ENCODE results near the gene MRPL24. TPM values are rescaled to one million over a fixed set of nuclear protein-coding genes. Genes with fewer than 3 reads are reported as not detected.

The MRPL24 gene
- total RNA-seq, 2 experiments from 2014 or later: 84.2 to 93.6 TPM

DNA sequence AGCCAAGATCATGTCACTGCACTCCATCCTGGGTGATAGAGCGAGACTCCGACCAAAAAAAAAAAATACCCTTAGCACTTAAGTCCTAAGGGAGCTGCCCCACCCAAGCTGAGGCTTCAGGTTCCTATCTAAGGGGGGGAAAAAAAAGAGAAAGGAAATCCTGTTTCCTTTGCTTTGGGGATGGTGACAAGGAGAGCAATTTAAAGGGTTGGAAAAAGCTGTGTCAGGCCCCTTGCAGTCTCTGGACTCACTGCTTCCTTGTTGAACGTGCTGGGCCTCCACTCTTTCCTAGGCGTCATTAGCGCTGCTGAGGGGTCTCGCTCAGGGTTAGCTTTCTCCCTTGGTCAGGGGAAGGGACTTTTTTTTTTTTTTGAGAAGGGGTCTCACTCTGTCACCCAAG lies 44.6 kb upstream of the MRPL24 start:
- DNase-seq (no peak), ATAC-seq (no peak)
- H3K27me3 Mint-ChIP-seq: no peaks in the 10 kb centered on the region
- no peak overlapping the region for H3K4me3 Mint-ChIP-seq
- TF ChIP-seq, protein P1, sequence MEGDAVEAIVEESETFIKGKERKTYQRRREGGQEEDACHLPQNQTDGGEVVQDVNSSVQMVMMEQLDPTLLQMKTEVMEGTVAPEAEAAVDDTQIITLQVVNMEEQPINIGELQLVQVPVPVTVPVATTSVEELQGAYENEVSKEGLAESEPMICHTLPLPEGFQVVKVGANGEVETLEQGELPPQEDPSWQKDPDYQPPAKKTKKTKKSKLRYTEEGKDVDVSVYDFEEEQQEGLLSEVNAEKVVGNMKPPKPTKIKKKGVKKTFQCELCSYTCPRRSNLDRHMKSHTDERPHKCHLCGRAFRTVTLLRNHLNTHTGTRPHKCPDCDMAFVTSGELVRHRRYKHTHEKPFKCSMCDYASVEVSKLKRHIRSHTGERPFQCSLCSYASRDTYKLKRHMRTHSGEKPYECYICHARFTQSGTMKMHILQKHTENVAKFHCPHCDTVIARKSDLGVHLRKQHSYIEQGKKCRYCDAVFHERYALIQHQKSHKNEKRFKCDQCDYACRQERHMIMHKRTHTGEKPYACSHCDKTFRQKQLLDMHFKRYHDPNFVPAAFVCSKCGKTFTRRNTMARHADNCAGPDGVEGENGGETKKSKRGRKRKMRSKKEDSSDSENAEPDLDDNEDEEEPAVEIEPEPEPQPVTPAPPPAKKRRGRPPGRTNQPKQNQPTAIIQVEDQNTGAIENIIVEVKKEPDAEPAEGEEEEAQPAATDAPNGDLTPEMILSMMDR (IDR thresholded peaks at IDR 0.05): no peak
- CTCF ChIA-PET: interaction anchor here (1.1 to 3.7 kb wide), 6 partner anchors 11 to 96 kb away, joined by 4 to 19 read pairs (median 8); partner anchors contain the start of gene NTRK1
- peaks cover 51% of the 10 kb centered on the region for H3K36me3 Mint-ChIP-seq (ENCODE audit: low read depth)
- H3K4me1 Mint-ChIP-seq (ENCODE audit: low read depth): peaks cover 15% of the 10 kb centered on the region
- POLR2A ChIA-PET: interaction anchor here (1.3 kb wide), 1 partner anchor 16 kb away, joined by 5 read pairs; no protein-coding TSS in a partner anchor
- H3K27ac Mint-ChIP-seq: no peak overlapping the region
- H3K9me3 Mint-ChIP-seq: no peaks in the 10 kb centered on the region
- intact Hi-C loops (cut with micrococcal nuclease): no loop called here

GRCh38 chr1:156781585-156782186 lies 40.8 kb upstream of the MRPL24 start:
- Mint-ChIP-seq H3K9me3 (no peaks in the 10 kb centered on the region), H3K4me3 (no peak overlapping the region), H3K27me3 (no peaks in the 10 kb centered on the region), H3K4me1 (ENCODE audit: low read depth) (peaks cover 30% of the 10 kb centered on the region), H3K27ac (no peak overlapping the region), H3K36me3 (ENCODE audit: low read depth) (peaks cover 35% of the 10 kb centered on the region)
- CTCF ChIA-PET: interaction anchor here (0.9 to 3.4 kb wide), 6 partner anchors 16 to 92 kb away, joined by 3 to 17 read pairs (median 5); partner anchors contain the start of genes INSRR and NTRK1
- intact Hi-C loops (cut with micrococcal nuclease): no loop called here
- TF ChIP-seq, protein P1 (IDR thresholded peaks at IDR 0.05): no peak
- POLR2A ChIA-PET: interaction anchor here (1.0 to 2.1 kb wide), 4 partner anchors 9 to 52 kb away, joined by 3 to 15 read pairs (median 10); no protein-coding TSS in a partner anchor
- ATAC-seq: no peak
- DNase-seq: no peak

GRCh38 chr1:156777573-156777972 lies 36.7 kb upstream of the MRPL24 start:
- CTCF ChIA-PET: interaction anchor here (2.7 to 4.1 kb wide), 3 partner anchors 51 to 88 kb away, joined by 10 to 28 read pairs (median 18); partner anchors contain the start of gene NTRK1
- DNase-seq (no peak), ATAC-seq (no peak)
- no peaks in the 10 kb centered on the region for H3K27me3 Mint-ChIP-seq
- POLR2A ChIA-PET: no interaction called here
- H3K4me1 Mint-ChIP-seq (ENCODE audit: low read depth): peaks cover 50% of the 10 kb centered on the region
- H3K4me3 Mint-ChIP-seq: no peak overlapping the region
- TF ChIP-seq, protein P1 (IDR thresholded peaks at IDR 0.05): no peak
- H3K27ac Mint-ChIP-seq: peak overlapping the region; percentile 13
- no peaks in the 10 kb centered on the region for H3K9me3 Mint-ChIP-seq
- peaks cover 36% of the 10 kb centered on the region for H3K36me3 Mint-ChIP-seq (ENCODE audit: low read depth)
- intact Hi-C loops (cut with micrococcal nuclease): no loop called here

GRCh38 chr1:156776942-156777341 lies 36.1 kb upstream of the MRPL24 start:
- CTCF ChIA-PET: interaction anchor here (1.0 to 4.1 kb wide), 4 partner anchors 9 to 87 kb away, joined by 8 to 28 read pairs (median 14); partner anchors contain the start of genes NTRK1 and PRCC
- Mint-ChIP-seq H3K9me3 (no peaks in the 10 kb centered on the region), H3K27ac (peak overlapping the region; percentile 11), H3K27me3 (no peaks in the 10 kb centered on the region), H3K4me1 (ENCODE audit: low read depth) (peaks cover 56% of the 10 kb centered on the region), H3K4me3 (no peak overlapping the region), H3K36me3 (ENCODE audit: low read depth) (peaks cover 33% of the 10 kb centered on the region)
- TF ChIP-seq, protein P1 (IDR thresholded peaks at IDR 0.05): no peak
- intact Hi-C loops (cut with micrococcal nuclease): no loop called here
- ATAC-seq (no peak), DNase-seq (no peak)
- POLR2A ChIA-PET: interaction anchor here (1.1 kb wide), 1 partner anchor 9 kb away, joined by 3 read pairs; no protein-coding TSS in a partner anchor

DNA sequence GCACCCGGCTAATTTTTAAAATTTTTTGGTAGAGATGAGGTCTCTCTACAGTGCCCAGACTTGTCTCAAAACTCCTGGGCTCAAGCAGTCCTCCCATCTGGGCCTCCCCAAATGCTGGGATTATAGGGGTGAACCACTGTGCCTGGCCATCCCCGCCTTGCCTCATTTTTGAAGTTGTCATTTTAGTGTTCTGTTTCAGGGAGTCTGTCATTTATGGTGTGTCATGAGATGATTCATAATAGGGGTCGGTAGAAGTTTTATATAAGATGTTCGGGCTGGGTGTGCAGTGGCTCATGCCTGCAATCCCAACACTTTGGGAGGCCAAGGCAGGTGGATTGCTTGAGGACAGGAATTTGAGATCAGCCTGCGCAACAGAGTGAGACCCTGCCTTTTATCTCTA lies 34.9 kb upstream of the MRPL24 start:
- intact Hi-C loops (cut with micrococcal nuclease): no loop called here
- H3K27ac Mint-ChIP-seq: peak overlapping the region; percentile 60
- H3K9me3 Mint-ChIP-seq: no peaks in the 10 kb centered on the region
- no peak overlapping the region for H3K4me3 Mint-ChIP-seq
- DNase-seq (no peak), ATAC-seq (peak; percentile 66)
- TF ChIP-seq, protein P1 (IDR thresholded peaks at IDR 0.05): no peak
- ChIA-PET CTCF (interaction anchor here (2.7 to 4.1 kb wide), 3 partner anchors 49 to 86 kb away, joined by 10 to 28 read pairs (median 18); partner anchors contain the start of gene NTRK1), POLR2A (interaction anchor here (0.6 to 1.1 kb wide), 2 partner anchors 8 to 20 kb away, joined by 3 read pairs; no protein-coding TSS in a partner anchor)
- H3K36me3 Mint-ChIP-seq (ENCODE audit: low read depth): peaks cover 29% of the 10 kb centered on the region
- H3K4me1 Mint-ChIP-seq (ENCODE audit: low read depth): peaks cover 52% of the 10 kb centered on the region
- no peaks in the 10 kb centered on the region for H3K27me3 Mint-ChIP-seq

Data from activated CD8-positive, alpha-beta T cell treated with anti-CD3 and anti-CD28 coated beads for 36 hours (primary cell).